ENCODE data around the gene IGDCC3. TPM values are rescaled to one million over a fixed set of nuclear protein-coding genes. Genes with fewer than 3 reads are reported as not detected.

Gene IGDCC3
- total and polyA plus RNA-seq, 2 donors, result 0.50 to 1.4 TPM

DNA sequence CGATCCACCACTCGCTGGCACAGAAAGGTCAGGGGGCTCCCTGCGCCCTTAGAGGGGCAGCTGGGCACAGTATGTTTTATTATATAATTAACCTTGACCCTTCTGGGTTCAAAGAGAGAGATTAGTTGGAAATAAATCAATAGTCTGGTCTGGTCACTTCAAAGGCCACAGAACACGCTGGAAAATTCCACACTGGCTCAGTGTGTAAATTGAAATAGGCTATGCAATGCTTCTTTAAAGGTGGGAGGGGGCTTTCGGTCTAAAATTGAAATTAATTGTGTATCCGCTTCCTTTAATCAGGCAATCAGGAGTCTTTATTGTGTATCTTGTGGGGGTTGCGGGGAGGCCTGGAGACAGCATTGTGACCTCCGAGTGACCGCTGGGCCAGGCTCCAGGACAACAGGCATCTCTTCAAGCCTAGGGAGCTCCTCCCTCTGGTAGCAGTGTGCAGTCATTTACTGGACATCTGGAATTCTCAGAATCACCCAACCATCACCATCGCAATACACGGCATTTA lies 65.3 kb downstream of the IGDCC3 start:
- Histone ChIP-seq H3K9me3 (ENCODE audit: control insufficient read depth in 2 of 2, insufficient read depth in 1 of 2, low read length in 1 of 2) (no peaks in the 10 kb centered on the region), H3K36me3 (ENCODE audit: control insufficient read depth in 2 of 2, insufficient read depth in 2 of 2, low read length in 1 of 2) (no peaks in the 10 kb centered on the region), H3K4me3 (ENCODE audit: low read length in 2 of 2) (no peak overlapping the region), H3K27me3 (ENCODE audit: control insufficient read depth in 2 of 2, insufficient read depth in 1 of 2, low read length in 1 of 2) (peaks cover 0 to 9% of the 10 kb centered on the region in 2 donors), H3K27ac (ENCODE audit: low read depth in 1 of 2, low read length in 1 of 2) (no peak overlapping the region), H3K4me1 (ENCODE audit: control insufficient read depth in 2 of 2, insufficient read depth in 2 of 2, low read length in 2 of 2) (no peaks in the 10 kb centered on the region)
- DNase-seq (ENCODE audit: low read depth in 6 of 9, low spot score in 9 of 9), result no peak
- 95% methylated on average over 11 of the region's 11 CpGs for WGBS

GRCh38 chr15:65311760-65312159 lies 66.0 kb downstream of the IGDCC3 start:
- Histone ChIP-seq H3K9me3 (ENCODE audit: control insufficient read depth in 2 of 2, insufficient read depth in 1 of 2, low read length in 1 of 2) (no peaks in the 10 kb centered on the region), H3K27ac (ENCODE audit: low read depth in 1 of 2, low read length in 1 of 2) (no peak overlapping the region), H3K4me3 (ENCODE audit: low read length in 2 of 2) (no peak overlapping the region), H3K36me3 (ENCODE audit: control insufficient read depth in 2 of 2, insufficient read depth in 2 of 2, low read length in 1 of 2) (no peaks in the 10 kb centered on the region), H3K27me3 (ENCODE audit: control insufficient read depth in 2 of 2, insufficient read depth in 1 of 2, low read length in 1 of 2) (peaks cover 0 to 9% of the 10 kb centered on the region in 2 donors), H3K4me1 (ENCODE audit: control insufficient read depth in 2 of 2, insufficient read depth in 2 of 2, low read length in 2 of 2) (no peaks in the 10 kb centered on the region)
- no peak for DNase-seq (ENCODE audit: low read depth in 6 of 9, low spot score in 9 of 9)
- 20% methylated on average over 3 of the region's 3 CpGs for WGBS

DNA sequence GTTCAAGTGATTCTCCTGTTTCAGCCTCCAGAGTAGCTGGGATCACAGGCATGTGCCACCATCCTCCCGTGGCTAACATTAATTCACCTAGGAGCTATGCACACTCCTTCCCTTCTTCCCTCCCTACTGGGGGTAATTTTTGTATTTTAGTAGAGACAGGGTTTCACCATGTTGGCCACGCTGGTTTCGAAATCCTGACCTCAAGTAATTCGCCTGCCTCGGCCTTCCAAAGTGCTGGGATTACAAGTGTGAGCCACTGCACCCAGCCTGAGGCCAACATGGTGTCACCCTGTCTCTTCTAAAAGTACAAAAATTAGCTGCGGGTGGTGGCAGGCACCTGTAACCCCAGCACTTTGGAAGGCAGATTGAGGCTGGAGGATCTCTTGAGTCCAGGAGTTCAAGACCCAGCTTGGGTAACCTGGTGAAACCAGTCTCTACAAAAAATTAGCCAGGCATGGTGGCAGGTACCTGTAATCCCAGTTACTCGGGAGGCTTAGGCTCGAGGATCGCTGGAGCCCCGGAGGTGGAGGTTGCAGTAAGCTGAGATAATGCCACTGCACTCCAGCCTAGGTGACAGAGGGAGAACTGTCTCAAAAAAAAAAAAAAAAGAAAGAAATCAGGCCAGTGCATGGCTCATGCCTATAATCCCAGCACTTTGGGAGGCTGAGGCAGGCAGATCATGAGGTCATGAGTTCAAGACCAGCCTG lies 67.2 kb downstream of the IGDCC3 start:
- DNase-seq (ENCODE audit: low read depth in 6 of 9, low spot score in 9 of 9), result no peak
- H3K36me3 ChIP-seq (ENCODE audit: control insufficient read depth in 2 of 2, insufficient read depth in 2 of 2, low read length in 1 of 2), result no peaks in the 10 kb centered on the region
- no peak overlapping the region for H3K4me3 ChIP-seq (ENCODE audit: low read length in 2 of 2)
- H3K9me3 ChIP-seq (ENCODE audit: control insufficient read depth in 2 of 2, insufficient read depth in 1 of 2, low read length in 1 of 2), result no peaks in the 10 kb centered on the region
- H3K27ac ChIP-seq (ENCODE audit: low read depth in 1 of 2, low read length in 1 of 2), result no peak overlapping the region
- H3K4me1 ChIP-seq (ENCODE audit: control insufficient read depth in 2 of 2, insufficient read depth in 2 of 2, low read length in 2 of 2), result no peaks in the 10 kb centered on the region
- H3K27me3 ChIP-seq (ENCODE audit: control insufficient read depth in 2 of 2, insufficient read depth in 1 of 2, low read length in 1 of 2), result peaks cover 0 to 9% of the 10 kb centered on the region in 2 donors
- WGBS, result 96% methylated on average over 10 of the region's 10 CpGs

GRCh38 chr15:65309882-65310418 lies 67.9 kb downstream of the IGDCC3 start:
- no peak overlapping the region for H3K27ac ChIP-seq (ENCODE audit: low read depth in 1 of 2, low read length in 1 of 2)
- H3K27me3 ChIP-seq (ENCODE audit: control insufficient read depth in 2 of 2, insufficient read depth in 1 of 2, low read length in 1 of 2), result peaks cover 0 to 9% of the 10 kb centered on the region in 2 donors
- H3K4me1 ChIP-seq (ENCODE audit: control insufficient read depth in 2 of 2, insufficient read depth in 2 of 2, low read length in 2 of 2), result peaks cover 0 to 4% of the 10 kb centered on the region in 2 donors
- H3K36me3 ChIP-seq (ENCODE audit: control insufficient read depth in 2 of 2, insufficient read depth in 2 of 2, low read length in 1 of 2), result no peaks in the 10 kb centered on the region
- DNase-seq (ENCODE audit: low read depth in 6 of 9, low spot score in 9 of 9), result no peak
- 96% methylated on average over 12 of the region's 12 CpGs for WGBS
- H3K4me3 ChIP-seq (ENCODE audit: low read length in 2 of 2), result no peak overlapping the region
- no peaks in the 10 kb centered on the region for H3K9me3 ChIP-seq (ENCODE audit: control insufficient read depth in 2 of 2, insufficient read depth in 1 of 2, low read length in 1 of 2)

DNA sequence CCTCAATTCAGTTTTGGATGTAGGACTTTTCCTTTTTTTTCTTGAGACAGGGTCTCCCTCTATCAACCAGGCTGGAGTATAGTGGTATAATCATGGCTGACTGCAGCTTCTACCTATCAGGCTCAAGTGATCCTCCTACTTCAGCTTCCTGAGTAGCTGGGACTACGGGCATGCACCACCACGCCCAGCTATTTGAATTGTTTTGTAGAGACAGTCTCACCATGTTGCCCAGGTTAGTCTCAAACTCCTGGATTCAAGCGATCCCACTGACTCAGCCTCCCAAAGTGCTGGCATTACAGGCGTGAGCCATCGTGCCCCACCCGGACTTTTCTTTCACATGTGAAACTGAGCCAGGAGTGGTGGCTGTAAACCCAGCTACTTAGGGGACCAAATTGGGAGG lies 69.8 kb downstream of the IGDCC3 start:
- H3K4me3 ChIP-seq (ENCODE audit: low read length in 2 of 2), result no peak overlapping the region
- no peaks in the 10 kb centered on the region for H3K9me3 ChIP-seq (ENCODE audit: control insufficient read depth in 2 of 2, insufficient read depth in 1 of 2, low read length in 1 of 2)
- DNase-seq (ENCODE audit: low read depth in 6 of 9, low spot score in 9 of 9), result no peak
- no peaks in the 10 kb centered on the region for H3K36me3 ChIP-seq (ENCODE audit: control insufficient read depth in 2 of 2, insufficient read depth in 2 of 2, low read length in 1 of 2)
- peaks cover 4 to 14% of the 10 kb centered on the region in 2 donors for H3K4me1 ChIP-seq (ENCODE audit: control insufficient read depth in 2 of 2, insufficient read depth in 2 of 2, low read length in 2 of 2)
- 93% methylated on average over 6 of the region's 6 CpGs for WGBS
- H3K27ac ChIP-seq (ENCODE audit: low read depth in 1 of 2, low read length in 1 of 2), result no peak overlapping the region
- peaks cover 0 to 9% of the 10 kb centered on the region in 2 donors for H3K27me3 ChIP-seq (ENCODE audit: control insufficient read depth in 2 of 2, insufficient read depth in 1 of 2, low read length in 1 of 2)

GRCh38 chr15:65306551-65306950 lies 71.3 kb downstream of the IGDCC3 start:
- Histone ChIP-seq H3K36me3 (ENCODE audit: control insufficient read depth in 2 of 2, insufficient read depth in 2 of 2, low read length in 1 of 2) (no peaks in the 10 kb centered on the region), H3K9me3 (ENCODE audit: control insufficient read depth in 2 of 2, insufficient read depth in 1 of 2, low read length in 1 of 2) (no peaks in the 10 kb centered on the region), H3K4me1 (ENCODE audit: control insufficient read depth in 2 of 2, insufficient read depth in 2 of 2, low read length in 2 of 2) (peaks cover 4 to 14% of the 10 kb centered on the region in 2 donors), H3K4me3 (ENCODE audit: low read length in 2 of 2) (no peak overlapping the region), H3K27me3 (ENCODE audit: control insufficient read depth in 2 of 2, insufficient read depth in 1 of 2, low read length in 1 of 2) (no peaks in the 10 kb centered on the region), H3K27ac (ENCODE audit: low read depth in 1 of 2, low read length in 1 of 2) (no peak overlapping the region)
- no peak for DNase-seq (ENCODE audit: low read depth in 6 of 9, low spot score in 9 of 9)

DNA sequence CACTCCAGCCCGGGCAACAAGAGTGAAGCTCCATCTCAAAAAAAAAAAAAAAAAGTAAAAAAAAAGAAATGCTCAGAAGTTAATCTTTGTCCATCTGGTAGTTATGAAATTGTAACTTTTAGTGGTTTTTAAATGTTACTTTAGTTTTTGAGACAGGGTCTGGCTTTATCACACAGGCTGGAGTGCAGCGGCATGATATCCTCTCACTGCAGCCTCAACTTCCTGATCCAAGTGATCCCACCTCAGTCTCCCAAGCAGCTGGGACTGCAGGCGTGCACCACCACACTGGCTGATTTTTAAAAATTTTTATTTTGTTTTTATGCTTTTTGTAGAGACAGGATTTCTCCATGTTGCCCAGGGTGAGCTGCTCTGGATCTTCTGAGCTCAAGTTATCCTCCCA lies 72.0 kb downstream of the IGDCC3 start:
- Histone ChIP-seq H3K27ac (ENCODE audit: low read depth in 1 of 2, low read length in 1 of 2) (no peak overlapping the region), H3K36me3 (ENCODE audit: control insufficient read depth in 2 of 2, insufficient read depth in 2 of 2, low read length in 1 of 2) (no peaks in the 10 kb centered on the region), H3K9me3 (ENCODE audit: control insufficient read depth in 2 of 2, insufficient read depth in 1 of 2, low read length in 1 of 2) (peaks cover 0 to 4% of the 10 kb centered on the region in 2 donors), H3K4me1 (ENCODE audit: control insufficient read depth in 2 of 2, insufficient read depth in 2 of 2, low read length in 2 of 2) (peaks cover 4 to 14% of the 10 kb centered on the region in 2 donors), H3K27me3 (ENCODE audit: control insufficient read depth in 2 of 2, insufficient read depth in 1 of 2, low read length in 1 of 2) (no peaks in the 10 kb centered on the region), H3K4me3 (ENCODE audit: low read length in 2 of 2) (no peak overlapping the region)
- no peak for DNase-seq (ENCODE audit: low read depth in 6 of 9, low spot score in 9 of 9)
- WGBS, result 92% methylated on average over 3 of the region's 3 CpGs

- peak overlapping the region; percentile 92 to 94 for H3K27ac ChIP-seq (ENCODE audit: low read depth in 1 of 2, low read length in 1 of 2)
- H3K27me3 ChIP-seq (ENCODE audit: control insufficient read depth in 2 of 2, insufficient read depth in 1 of 2, low read length in 1 of 2), result no peaks in the 10 kb centered on the region
- 64% methylated on average over 14 of the region's 14 CpGs for whole genome bisulfite sequencing
- H3K4me3 ChIP-seq (ENCODE audit: low read length in 2 of 2), result peak overlapping the region; percentile 11 to 73
- H3K4me1 ChIP-seq (ENCODE audit: control insufficient read depth in 2 of 2, insufficient read depth in 2 of 2, low read length in 2 of 2), result peaks cover 4 to 16% of the 10 kb centered on the region in 2 donors
- H3K9me3 ChIP-seq (ENCODE audit: control insufficient read depth in 2 of 2, insufficient read depth in 1 of 2, low read length in 1 of 2), result peaks cover 0 to 4% of the 10 kb centered on the region in 2 donors
- H3K36me3 ChIP-seq (ENCODE audit: control insufficient read depth in 2 of 2, insufficient read depth in 2 of 2, low read length in 1 of 2), result no peaks in the 10 kb centered on the region
- DNase-seq (ENCODE audit: low read depth in 6 of 9, low spot score in 9 of 9), result no peak
Measured at GRCh38 chr15:65305150-65305758, 72.5 kb downstream of the IGDCC3 start.

Measured in thymus (tissue), 11 donors.